Mucosa of gallbladder (tissue), 1 donor: ENCODE results near the gene SNX22. TPM values are rescaled to one million over a fixed set of nuclear protein-coding genes. Genes with fewer than 3 reads are reported as not detected.

Experiments
- DNase-seq: peaks from one replicate; pipeline ENCODE4 v3.0.0-alpha.2; 2020; ENCODE audit warnings: low spot score
- total RNA-seq: library from RNA; stranded (reverse); gene quantifications from one replicate; pipeline ENCODE4 v1.2.1, GENCODE V29; 2021
- donor health status: DM: no; HTN: no; CAD: no.

The SNX22 gene
- total RNA-seq, 1 donor from 2014 or later, result 1.0 TPM

DNA sequence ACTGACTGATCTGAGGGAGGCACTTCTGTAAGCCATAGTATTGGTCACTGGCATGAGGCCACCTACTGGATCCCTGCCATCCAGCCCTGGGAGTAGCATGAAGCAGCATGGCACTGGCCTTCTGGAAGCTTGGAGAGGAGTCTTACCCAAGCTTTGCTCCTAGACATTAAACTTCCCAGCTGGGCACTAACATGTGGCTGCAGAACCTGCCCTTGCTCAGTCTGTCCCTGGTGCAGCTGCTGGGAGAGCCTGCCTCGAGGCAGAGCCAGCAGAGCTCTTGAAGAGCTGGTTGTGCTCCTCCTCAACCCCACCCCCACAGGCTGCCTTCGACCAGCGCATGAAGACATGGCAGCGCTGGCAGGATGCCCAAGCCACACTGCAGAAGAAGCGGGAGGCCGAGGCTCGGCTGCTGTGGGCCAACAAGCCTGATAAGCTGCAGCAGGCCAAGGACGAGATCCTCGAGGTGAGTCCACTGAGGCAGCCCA lies 17.1 kb upstream of the SNX22 start:
- DNase-seq, result peak; percentile 36

- no peak for DNase-seq
Observed at GRCh38 chr15:64136347-64136746, 15.2 kb upstream of the SNX22 start.

DNA sequence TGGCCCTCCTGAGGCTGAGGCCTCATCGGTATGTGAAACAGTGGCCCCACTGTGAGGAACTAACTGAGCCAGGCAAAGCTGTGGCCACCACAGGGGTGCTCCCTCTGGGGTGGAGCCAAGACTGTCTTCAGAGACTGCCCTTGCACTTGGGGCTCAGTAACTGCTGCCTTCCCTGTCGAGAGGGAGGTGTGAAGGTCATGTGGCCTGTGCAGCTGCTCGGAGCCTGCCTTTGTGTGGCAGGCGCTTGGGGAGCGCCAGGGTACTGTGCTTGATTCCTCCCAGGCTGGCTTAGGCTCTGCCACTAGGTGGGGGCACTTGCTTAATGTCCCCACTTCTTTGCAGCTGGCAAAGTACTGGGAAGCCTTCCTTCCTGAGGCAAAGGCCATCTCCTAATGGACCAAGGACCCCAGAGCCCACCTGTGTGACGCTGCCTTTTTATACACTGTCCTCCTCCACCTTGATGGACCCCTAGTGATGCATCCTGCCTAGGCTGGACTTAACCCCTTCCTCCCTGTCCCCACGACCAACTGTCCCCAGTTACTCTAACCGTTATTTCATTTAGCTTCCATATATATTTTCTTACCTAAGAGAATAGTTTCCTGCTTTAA lies 14.2 kb upstream of the SNX22 start:
- DNase-seq, result no peak

DNA sequence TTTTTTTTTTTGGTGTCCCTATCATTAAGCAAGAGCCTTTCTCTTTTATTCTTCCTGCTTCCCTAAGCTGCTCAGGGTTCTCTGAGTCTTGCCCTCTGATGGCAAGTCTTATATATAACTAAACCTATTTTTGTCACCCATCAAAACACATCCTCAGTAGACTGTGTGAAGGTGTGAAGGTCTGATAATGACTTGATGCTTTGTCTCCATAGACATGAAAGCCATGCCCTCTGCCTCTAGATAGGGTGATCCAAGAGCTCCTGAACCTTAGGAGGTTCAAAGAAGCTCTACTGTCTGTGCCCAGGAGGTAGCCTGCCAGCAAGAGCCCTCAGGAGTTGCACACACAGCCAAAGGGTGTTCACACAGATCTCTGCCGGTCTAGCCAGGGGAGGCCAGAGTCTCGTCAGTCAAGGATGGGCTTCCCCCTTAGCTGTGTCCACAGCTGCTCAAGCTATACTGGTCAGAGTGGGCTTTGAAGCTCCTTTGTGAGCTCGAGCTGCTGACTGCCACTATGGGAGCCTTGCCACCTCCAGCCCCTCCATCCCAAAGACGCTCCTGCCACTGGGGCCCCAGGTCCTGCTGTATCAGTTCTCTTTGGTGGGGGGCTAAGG lies 13.1 kb upstream of the SNX22 start:
- DNase-seq, result no peak

GRCh38 chr15:64141798-64142512 lies 9.6 kb upstream of the SNX22 start:
- DNase-seq, result no peak

GRCh38 chr15:64143276-64143675 lies 8.3 kb upstream of the SNX22 start:
- DNase-seq, result no peak

GRCh38 chr15:64144192-64144564 lies 7.4 kb upstream of the SNX22 start:
- DNase-seq, result no peak

GRCh38 chr15:64144565-64145281 lies 6.8 kb upstream of the SNX22 start:
- DNase-seq, result no peak

DNA sequence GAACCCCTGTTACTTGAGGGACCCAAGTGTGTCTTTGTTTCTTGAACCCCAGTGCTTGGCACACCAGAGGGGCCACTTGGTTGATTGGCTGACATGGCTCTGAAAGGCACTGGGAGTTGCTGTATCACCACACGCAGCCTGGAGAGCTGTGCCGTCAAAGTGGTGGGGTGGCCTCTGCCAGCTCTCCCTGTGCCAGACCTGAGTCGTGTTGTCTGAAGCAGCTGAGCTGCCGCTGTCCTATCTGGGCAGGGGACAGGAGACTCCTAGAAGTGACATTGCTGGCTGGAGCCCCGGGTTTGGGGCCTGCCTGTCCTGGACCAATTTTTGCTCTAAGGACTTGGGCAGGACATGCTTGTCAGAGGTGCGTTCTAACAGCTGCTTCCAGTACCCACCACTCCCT lies 5.5 kb upstream of the SNX22 start:
- no peak for DNase-seq

DNA sequence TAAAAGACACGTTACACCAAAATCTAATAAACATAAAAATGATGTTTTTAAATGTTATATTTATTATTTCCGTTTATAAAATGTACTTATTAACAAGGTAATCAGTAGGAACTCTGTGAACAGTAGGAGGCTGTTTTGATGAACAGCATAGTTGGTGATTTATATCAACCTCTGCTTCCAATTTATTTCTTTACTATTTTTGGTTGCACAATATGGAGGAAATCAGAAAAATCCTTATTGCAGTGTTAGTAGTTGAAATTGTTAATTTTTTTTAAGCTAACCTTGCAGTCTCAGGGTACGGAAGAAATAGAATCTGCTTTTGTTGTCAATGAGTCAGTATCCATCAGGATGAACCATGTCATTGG lies 5.0 kb upstream of the SNX22 start:
- no peak for DNase-seq

GRCh38 chr15:64146885-64147681 lies 4.4 kb upstream of the SNX22 start:
- no peak for DNase-seq

DNA sequence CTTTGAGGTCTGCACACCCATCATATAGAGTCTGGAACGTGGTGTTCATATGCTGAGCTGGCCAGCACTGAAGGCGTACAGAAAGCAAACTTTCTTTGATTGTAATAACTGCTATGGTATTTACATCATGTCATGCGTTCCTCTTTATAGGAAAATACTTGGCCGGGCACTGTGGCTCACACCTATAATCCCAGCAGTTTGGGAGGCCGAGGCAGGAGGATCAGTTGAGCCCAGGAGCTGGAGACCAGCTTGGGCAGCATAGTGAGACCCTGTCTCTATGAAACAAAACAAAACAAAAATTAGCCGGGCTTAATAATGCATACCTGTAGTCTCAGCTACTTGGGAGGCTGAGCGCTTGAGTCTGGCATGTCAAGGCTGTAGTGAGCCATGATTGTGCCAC lies 3.4 kb upstream of the SNX22 start:
- DNase-seq, result no peak

- DNase-seq, result no peak
Observed at GRCh38 chr15:64148581-64148980, 3.0 kb upstream of the SNX22 start.

DNA sequence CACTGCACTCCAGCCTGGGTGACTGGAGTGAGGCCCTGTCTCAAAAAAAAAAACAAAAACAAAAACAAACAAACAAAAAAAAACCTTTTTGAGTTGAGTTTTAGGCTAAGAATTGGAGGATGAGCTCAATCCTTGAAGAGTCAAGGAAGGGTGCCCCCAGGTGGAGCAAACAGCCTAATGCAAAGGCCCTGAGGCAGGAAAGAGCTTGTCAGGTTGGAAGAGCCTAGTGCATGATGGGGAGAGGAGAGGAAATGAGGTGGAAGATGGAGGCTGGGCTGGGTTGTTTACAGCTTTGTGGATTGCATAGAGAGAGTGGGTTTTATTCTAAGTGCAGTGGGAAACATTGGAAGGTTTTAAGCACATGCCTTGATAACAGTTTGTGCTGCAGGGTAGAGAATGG lies 2.1 kb upstream of the SNX22 start:
- no peak for DNase-seq

- DNase-seq, result no peak
Observed at GRCh38 chr15:64149893-64150578, 1.5 kb upstream of the SNX22 start.

- no peak for DNase-seq
Observed at GRCh38 chr15:64152507-64153387, 1.2 kb downstream of the SNX22 start.

DNA sequence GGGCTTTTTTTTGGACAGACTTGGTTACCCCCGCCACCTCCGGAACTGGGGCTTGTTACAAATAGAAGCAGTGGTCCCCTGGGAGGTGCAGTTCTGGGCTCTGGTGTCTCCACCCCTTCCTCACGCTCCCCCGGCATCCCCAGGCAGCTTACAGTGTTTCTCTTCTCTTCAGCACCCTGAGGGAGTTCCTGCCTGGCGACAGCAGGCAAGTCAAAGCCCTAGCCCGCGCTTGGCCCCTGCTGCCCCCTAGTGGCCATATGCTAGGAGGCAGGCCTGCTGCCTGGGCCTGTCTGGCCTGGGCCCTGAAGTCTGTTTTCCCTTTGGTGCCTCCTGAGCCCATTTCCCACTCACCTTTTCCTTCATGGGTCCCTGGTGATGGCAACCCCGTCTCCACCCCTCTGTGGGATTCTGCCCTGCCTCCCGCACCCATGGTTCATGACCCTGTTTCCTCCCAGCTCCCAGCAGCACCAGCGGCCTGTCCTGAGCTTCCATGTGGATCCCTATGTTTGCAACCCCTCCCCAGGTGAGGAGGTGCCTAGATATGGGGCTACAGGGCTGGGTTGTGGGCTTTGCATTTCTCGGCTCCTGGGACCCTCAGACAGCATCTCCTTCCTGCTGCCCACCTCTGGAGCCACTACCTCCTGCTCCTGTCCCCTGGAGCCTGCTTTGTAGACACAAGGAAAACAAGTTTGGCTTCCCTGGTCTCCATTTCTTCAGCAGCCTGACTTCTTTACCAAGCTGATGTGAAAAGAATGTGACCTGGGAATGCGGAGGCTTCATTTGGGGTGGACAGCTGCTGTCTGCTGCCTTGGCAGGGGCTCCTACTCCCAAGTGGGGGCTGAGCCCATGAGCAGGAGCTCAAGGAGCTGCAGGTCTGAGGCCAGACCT lies 2.2 kb downstream of the SNX22 start:
- DNase-seq, result peak; percentile 91

GRCh38 chr15:64155802-64156651 lies 4.5 kb downstream of the SNX22 start:
- DNase-seq, result no peak
